ENCODE measurements around the gene CBLIF. TPM values are rescaled to one million over a fixed set of nuclear protein-coding genes. Genes with fewer than 3 reads are reported as not detected.
"Not testable (repeated sequence)": the region's sequence is repeated elsewhere in the genome, so short reads cannot be mapped to it uniquely, and the experiment has no call there.

CBLIF gene
- total RNA-seq (2021; ENCODE audit: unreplicated experiment) (not detected), Bru-seq, nascent RNA (not detected), BruChase-seq, experiment 1, labeled RNA remaining after a 2-hour chase (not detected), BruChase-seq, experiment 2, labeled RNA remaining after a 6-hour chase (not detected)
- polyA plus RNA-seq (2012; ENCODE audit: insufficient read length), result not detected
- long read RNA-seq, result 0 reads

DNA sequence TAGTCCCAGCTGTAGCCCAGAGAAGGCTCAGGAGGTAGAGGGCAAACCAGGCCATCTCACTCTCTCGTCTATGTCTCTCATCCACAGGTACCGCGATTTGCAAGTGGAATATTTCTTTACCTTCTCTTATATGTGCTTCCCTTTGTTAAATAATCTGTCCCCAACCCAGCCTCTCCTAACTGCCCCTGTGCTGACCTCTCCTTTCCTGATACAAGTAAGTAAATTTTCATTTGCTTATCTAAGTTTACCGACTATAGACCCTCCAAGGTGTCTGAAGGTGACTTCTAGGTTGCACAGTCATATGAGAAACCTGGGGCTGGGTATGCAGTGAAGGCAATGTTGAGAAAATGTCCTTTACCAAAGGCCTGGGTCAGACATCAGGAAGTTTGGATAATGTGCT is at the start of gene CBLIF:
CBLIF (minus strand) TSS at position 101 of the 400 bp plus-strand sequence; CDS start at position 55, 46 bp downstream.
- in situ Hi-C loops (cut with HindIII; ENCODE audit: low pct_unique_long_range_greater_than_20kb, low sequenced_read_pairs), result no loop called here
- DNase-seq (ENCODE audit: low read depth, low spot score) (no peak), ATAC-seq (no peak)
- POLR2A ChIA-PET, result no interaction called here
- Histone ChIP-seq H3K9me3 (ENCODE audit: control insufficient read depth, insufficient read depth, low read depth, low read length) (no peaks in the 10 kb centered on the region), H3K27ac (ENCODE audit: low read length) (no peak within 1 kb of the TSS), H3K4me1 (ENCODE audit: control insufficient read depth, insufficient read depth, low read length) (no peaks in the 10 kb centered on the region), H3K4me3 (ENCODE audit: low read depth in 2 of 2, low read length in 2 of 2) (no peak within 1 kb of the TSS), H3K27me3 (ENCODE audit: control insufficient read depth, insufficient read depth, low read length) (no peaks in the 10 kb centered on the region), H3K36me3 (ENCODE audit: control insufficient read depth, insufficient read depth, low read length) (no peaks in the 10 kb centered on the region)
- TF ChIP-seq TCF7L2 (IDR thresholded peaks at IDR 0.05; ENCODE audit: low read depth, low read length) (no peak), POLR2AphosphoS5 (IDR thresholded peaks at IDR 0.05; ENCODE audit: low read depth, low read length) (no peak)
- TF ChIP-seq, protein P1, sequence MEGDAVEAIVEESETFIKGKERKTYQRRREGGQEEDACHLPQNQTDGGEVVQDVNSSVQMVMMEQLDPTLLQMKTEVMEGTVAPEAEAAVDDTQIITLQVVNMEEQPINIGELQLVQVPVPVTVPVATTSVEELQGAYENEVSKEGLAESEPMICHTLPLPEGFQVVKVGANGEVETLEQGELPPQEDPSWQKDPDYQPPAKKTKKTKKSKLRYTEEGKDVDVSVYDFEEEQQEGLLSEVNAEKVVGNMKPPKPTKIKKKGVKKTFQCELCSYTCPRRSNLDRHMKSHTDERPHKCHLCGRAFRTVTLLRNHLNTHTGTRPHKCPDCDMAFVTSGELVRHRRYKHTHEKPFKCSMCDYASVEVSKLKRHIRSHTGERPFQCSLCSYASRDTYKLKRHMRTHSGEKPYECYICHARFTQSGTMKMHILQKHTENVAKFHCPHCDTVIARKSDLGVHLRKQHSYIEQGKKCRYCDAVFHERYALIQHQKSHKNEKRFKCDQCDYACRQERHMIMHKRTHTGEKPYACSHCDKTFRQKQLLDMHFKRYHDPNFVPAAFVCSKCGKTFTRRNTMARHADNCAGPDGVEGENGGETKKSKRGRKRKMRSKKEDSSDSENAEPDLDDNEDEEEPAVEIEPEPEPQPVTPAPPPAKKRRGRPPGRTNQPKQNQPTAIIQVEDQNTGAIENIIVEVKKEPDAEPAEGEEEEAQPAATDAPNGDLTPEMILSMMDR (IDR thresholded peaks at IDR 0.05), result no peak
- no TSS peak for BruUV-seq (replicated peaks)
- intact Hi-C loops (cut with micrococcal nuclease; ENCODE audit: unreplicated experiment), result no loop called here
- CTCF ChIA-PET, result no interaction called here

GRCh38 chr11:59894616-59895015 is 49.3 kb upstream of the CBLIF start:
- no peak overlapping the region for H3K27ac ChIP-seq (ENCODE audit: low read length)
- in situ Hi-C loops (cut with HindIII; ENCODE audit: low pct_unique_long_range_greater_than_20kb, low sequenced_read_pairs) (no loop called here), intact Hi-C loops (cut with micrococcal nuclease; ENCODE audit: unreplicated experiment) (no loop called here)
- no TSS peak for BruUV-seq (replicated peaks)
- CTCF ChIA-PET, result no interaction called here
- ATAC-seq (no peak), DNase-seq (ENCODE audit: low read depth, low spot score) (no peak)
- H3K27me3 ChIP-seq (ENCODE audit: control insufficient read depth, insufficient read depth, low read length), result no peaks in the 10 kb centered on the region; the same call in 1 of the 2 replicates
- H3K36me3 ChIP-seq (ENCODE audit: control insufficient read depth, insufficient read depth, low read length), result no peaks in the 10 kb centered on the region
- H3K4me3 ChIP-seq (ENCODE audit: low read depth in 2 of 2, low read length in 2 of 2), result no peak overlapping the region
- POLR2A ChIA-PET, result no interaction called here
- TF ChIP-seq SIN3A (IDR thresholded peaks at IDR 0.05; ENCODE audit: borderline replicate concordance, insufficient read depth, low read depth, low read length) (no peak), POLR2AphosphoS5 (IDR thresholded peaks at IDR 0.05; ENCODE audit: low read depth, low read length) (no peak)
- TF ChIP-seq, protein P1 (IDR thresholded peaks at IDR 0.05), result no peak
- no peaks in the 10 kb centered on the region for H3K9me3 ChIP-seq (ENCODE audit: control insufficient read depth, insufficient read depth, low read depth, low read length)
- H3K4me1 ChIP-seq (ENCODE audit: control insufficient read depth, insufficient read depth, low read length), result no peaks in the 10 kb centered on the region

DNA sequence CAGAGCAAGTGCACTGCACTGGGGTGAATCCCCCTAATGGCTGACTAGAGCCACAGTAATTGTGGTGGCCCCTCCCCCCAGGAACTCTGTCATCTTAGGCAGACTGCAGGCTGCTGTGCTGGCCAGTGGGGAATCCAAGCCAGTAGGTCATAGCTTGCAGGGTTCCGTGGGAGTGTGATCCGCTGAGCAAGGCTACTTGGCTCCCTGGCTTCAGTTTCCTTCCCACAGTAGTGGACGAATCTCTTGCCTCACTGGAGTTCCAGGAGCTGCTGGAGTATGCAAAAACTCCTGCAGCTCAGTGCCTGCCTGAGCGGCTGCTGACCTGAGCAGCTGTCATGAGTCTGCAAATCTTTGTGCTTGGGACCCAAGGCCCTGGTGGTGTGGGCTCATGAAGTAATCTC is 46.5 kb upstream of the CBLIF start:
- Histone ChIP-seq H3K4me1 (ENCODE audit: control insufficient read depth, insufficient read depth, low read length) (no peaks in the 10 kb centered on the region), H3K9me3 (ENCODE audit: control insufficient read depth, insufficient read depth, low read depth, low read length) (no peaks in the 10 kb centered on the region), H3K27ac (ENCODE audit: low read length) (no peak overlapping the region), H3K4me3 (ENCODE audit: low read depth in 2 of 2, low read length in 2 of 2) (no peak overlapping the region), H3K27me3 (ENCODE audit: control insufficient read depth, insufficient read depth, low read length) (no peaks in the 10 kb centered on the region; the same call in 1 of the 2 replicates), H3K36me3 (ENCODE audit: control insufficient read depth, insufficient read depth, low read length) (no peaks in the 10 kb centered on the region)
- ATAC-seq, result no peak
- TF ChIP-seq, protein P2, sequence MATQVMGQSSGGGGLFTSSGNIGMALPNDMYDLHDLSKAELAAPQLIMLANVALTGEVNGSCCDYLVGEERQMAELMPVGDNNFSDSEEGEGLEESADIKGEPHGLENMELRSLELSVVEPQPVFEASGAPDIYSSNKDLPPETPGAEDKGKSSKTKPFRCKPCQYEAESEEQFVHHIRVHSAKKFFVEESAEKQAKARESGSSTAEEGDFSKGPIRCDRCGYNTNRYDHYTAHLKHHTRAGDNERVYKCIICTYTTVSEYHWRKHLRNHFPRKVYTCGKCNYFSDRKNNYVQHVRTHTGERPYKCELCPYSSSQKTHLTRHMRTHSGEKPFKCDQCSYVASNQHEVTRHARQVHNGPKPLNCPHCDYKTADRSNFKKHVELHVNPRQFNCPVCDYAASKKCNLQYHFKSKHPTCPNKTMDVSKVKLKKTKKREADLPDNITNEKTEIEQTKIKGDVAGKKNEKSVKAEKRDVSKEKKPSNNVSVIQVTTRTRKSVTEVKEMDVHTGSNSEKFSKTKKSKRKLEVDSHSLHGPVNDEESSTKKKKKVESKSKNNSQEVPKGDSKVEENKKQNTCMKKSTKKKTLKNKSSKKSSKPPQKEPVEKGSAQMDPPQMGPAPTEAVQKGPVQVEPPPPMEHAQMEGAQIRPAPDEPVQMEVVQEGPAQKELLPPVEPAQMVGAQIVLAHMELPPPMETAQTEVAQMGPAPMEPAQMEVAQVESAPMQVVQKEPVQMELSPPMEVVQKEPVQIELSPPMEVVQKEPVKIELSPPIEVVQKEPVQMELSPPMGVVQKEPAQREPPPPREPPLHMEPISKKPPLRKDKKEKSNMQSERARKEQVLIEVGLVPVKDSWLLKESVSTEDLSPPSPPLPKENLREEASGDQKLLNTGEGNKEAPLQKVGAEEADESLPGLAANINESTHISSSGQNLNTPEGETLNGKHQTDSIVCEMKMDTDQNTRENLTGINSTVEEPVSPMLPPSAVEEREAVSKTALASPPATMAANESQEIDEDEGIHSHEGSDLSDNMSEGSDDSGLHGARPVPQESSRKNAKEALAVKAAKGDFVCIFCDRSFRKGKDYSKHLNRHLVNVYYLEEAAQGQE (IDR thresholded peaks at IDR 0.05; ENCODE audit: insufficient read depth in 1 of 2, low read depth in 2 of 2, low read length in 1 of 2), result no peak
- no peak for TF ChIP-seq POLR2AphosphoS5 (IDR thresholded peaks at IDR 0.05; ENCODE audit: low read depth, low read length)
- TF ChIP-seq SIN3A (IDR thresholded peaks at IDR 0.05; ENCODE audit: borderline replicate concordance, insufficient read depth, low read depth, low read length), result no peak
- TF ChIP-seq, protein P1 (IDR thresholded peaks at IDR 0.05), result no peak
- TF ChIP-seq TCF7L2 (IDR thresholded peaks at IDR 0.05; ENCODE audit: low read depth, low read length), result no peak
- intact Hi-C loops (cut with micrococcal nuclease; ENCODE audit: unreplicated experiment) (no loop called here), in situ Hi-C loops (cut with HindIII; ENCODE audit: low pct_unique_long_range_greater_than_20kb, low sequenced_read_pairs) (no loop called here)
- no peak for DNase-seq (ENCODE audit: low read depth, low spot score)
- POLR2A ChIA-PET, result no interaction called here
- CTCF ChIA-PET, result interaction anchor here (0.6 kb wide), 2 partner anchors 116 to 161 kb away, joined by 3 to 4 read pairs; no protein-coding TSS in a partner anchor
- BruUV-seq (replicated peaks), result no TSS peak

GRCh38 chr11:59887156-59887555 is 41.9 kb upstream of the CBLIF start:
- POLR2A ChIA-PET, result not testable (repeated sequence)

More at GRCh38 chr11:59887156-59887555, 41.9 kb upstream of the CBLIF start:
- H3K27ac ChIP-seq (ENCODE audit: low read length); H3K4me3 ChIP-seq (ENCODE audit: low read depth in 2 of 2, low read length in 2 of 2); H3K36me3 ChIP-seq (ENCODE audit: control insufficient read depth, insufficient read depth, low read length); BruUV-seq (replicated peaks); H3K4me1 ChIP-seq (ENCODE audit: control insufficient read depth, insufficient read depth, low read length); DNase-seq (ENCODE audit: low read depth, low spot score); ATAC-seq; CTCF ChIA-PET; intact Hi-C loops (cut with micrococcal nuclease; ENCODE audit: unreplicated experiment); in situ Hi-C loops (cut with HindIII; ENCODE audit: low pct_unique_long_range_greater_than_20kb, low sequenced_read_pairs); H3K27me3 ChIP-seq (ENCODE audit: control insufficient read depth, insufficient read depth, low read length); H3K9me3 ChIP-seq (ENCODE audit: control insufficient read depth, insufficient read depth, low read depth, low read length): not testable (repeated sequence)
